HepG2 (cell line): ENCODE results near the gene LARP1. TPM values are rescaled to one million over a fixed set of nuclear protein-coding genes. Genes with fewer than 3 reads are reported as not detected.

Experiments
- FOXK2 ChIP-seq: fragments of 450-650 bp; IDR thresholded peaks from 2 replicates; pipeline ENCODE4 v1.6.1; 2016
- FOXP1 ChIP-seq, 2 experiments: fragments of 450-650 bp in 1 of 2; IDR thresholded peaks; 2 replicates each; pipeline ENCODE4 v1.6.1; 2017 to 2018; ENCODE audit warnings: antibody characterized with exemption in 1 of 2
- HIVEP1 ChIP-seq: sonication (generic); formaldehyde crosslinking; IDR thresholded peaks from 2 replicates; pipeline ENCODE4 v1.4.0; 2020; ENCODE audit warnings: mild to moderate bottlenecking, missing genetic modification reagents
- HMG20A ChIP-seq: IDR thresholded peaks from 2 replicates; pipeline ENCODE4 v1.6.1; 2016; ENCODE audit warnings: borderline replicate concordance
- KLF15 ChIP-seq: sonication (generic); formaldehyde crosslinking; IDR thresholded peaks from 2 replicates; pipeline ENCODE4 v1.8.1; 2023; ENCODE audit warnings: borderline replicate concordance, mild to moderate bottlenecking, inconsistent platforms, missing genetic modification reagents, mixed read lengths
- MBNL3 ChIP-seq: fragments of 250-450 bp; sonication (Bioruptor Pico); conservative IDR thresholded peaks from 2 replicates; pipeline ENCODE4 v1.8.0; 2022; ENCODE audit warnings: mild to moderate bottlenecking, inconsistent platforms
- MEIS2 ChIP-seq: sonication (generic); formaldehyde crosslinking; IDR thresholded peaks from 2 replicates; pipeline ENCODE4 v1.9.0; 2021; ENCODE audit warnings: mild to moderate bottlenecking, missing genetic modification reagents
- NFIC ChIP-seq: IDR thresholded peaks from 2 replicates; pipeline ENCODE4 v1.6.1; 2012; ENCODE audit warnings: mild to moderate bottlenecking, low read length, inconsistent platforms
- U2AF2 ChIP-seq: fragments of 200-400 bp; formaldehyde crosslinking; IDR thresholded peaks from 2 replicates; pipeline ENCODE4 v1.6.1; 2017; ENCODE audit warnings: low read depth, mild to moderate bottlenecking, low read length
- ZNF260 ChIP-seq: sonication (generic); formaldehyde crosslinking; IDR thresholded peaks from 2 replicates; pipeline ENCODE4 v1.4.0; 2020; ENCODE audit warnings: missing genetic modification reagents, low read depth, mild to moderate bottlenecking, borderline replicate concordance
- ZNF484 ChIP-seq: sonication (generic); formaldehyde crosslinking; IDR thresholded peaks from 2 replicates; pipeline ENCODE4 v1.5.1; 2020; ENCODE audit warnings: mild to moderate bottlenecking, low read depth, missing genetic modification reagents, borderline replicate concordance
- ZNF749 ChIP-seq: sonication (generic); formaldehyde crosslinking; IDR thresholded peaks from 2 replicates; pipeline ENCODE4 v1.8.0; 2022; ENCODE audit warnings: mild to moderate bottlenecking, missing genetic modification reagents, moderate library complexity, borderline replicate concordance
- ZSCAN20 ChIP-seq: sonication (generic); formaldehyde crosslinking; IDR thresholded peaks from 2 replicates; pipeline ENCODE4 v1.4.0; 2020; ENCODE audit warnings: missing genetic modification reagents, mild to moderate bottlenecking, borderline replicate concordance
- polyA plus RNA-seq, 8 experiments: library from polyadenylated mRNA; depleted of rRNA in 3 of 8; stranded (reverse) in 7 of 8; unstranded in 1 of 8; fragments of >200 nt; fragmentation: Illumina TruSeq in 4 of 8; extraction: Trizol in 4 of 8; gene quantifications; 2 replicates each; pipeline versions ENCODE4 v1.2.1 to v1.2.3, GENCODE V29; 2011 to 2016; ENCODE audit warnings: low read depth in 4 of 8, missing spikeins in 1 of 8, mixed read lengths in 1 of 8; ENCODE audit not compliant: insufficient read depth in 1 of 8
- total RNA-seq, 5 experiments: library from RNA; depleted of rRNA; stranded (reverse); fragments of >200 nt; fragmentation: Illumina TruSeq; extraction: Trizol; gene quantifications; 2 replicates each; pipeline ENCODE4 v1.2.3, GENCODE V29; 2016; ENCODE audit warnings: low read depth in 1 of 5
- TF ChIP-seq, protein P1 (sequence below): sonication (generic); formaldehyde crosslinking; IDR thresholded peaks from 2 replicates; pipeline ENCODE4 v1.5.1; 2020; ENCODE audit warnings: missing genetic modification reagents, mild to moderate bottlenecking, borderline replicate concordance
- TF ChIP-seq, protein P2 (sequence below): sonication (generic); formaldehyde crosslinking; IDR thresholded peaks from 2 replicates; pipeline ENCODE4 v1.4.0; 2020; ENCODE audit warnings: missing genetic modification reagents
- TF ChIP-seq, protein P3 (sequence below): sonication (generic); formaldehyde crosslinking; IDR thresholded peaks from 2 replicates; pipeline ENCODE4 v1.4.0; 2020; ENCODE audit warnings: missing genetic modification reagents, borderline replicate concordance
- TF ChIP-seq, protein P4 (sequence below), 2 experiments: fragments of 450-650 bp in 1 of 2; sonication (generic) in 1 of 2; formaldehyde crosslinking; IDR thresholded peaks; 2 replicates each; pipeline versions ENCODE4 v1.5.0 to v1.8.0; 2020 to 2022; ENCODE audit warnings: mild to moderate bottlenecking in 1 of 2, missing genetic modification reagents in 1 of 2
- TF ChIP-seq, protein P5 (sequence below): sonication (generic); formaldehyde crosslinking; IDR thresholded peaks from 2 replicates; pipeline ENCODE4 v1.9.0; 2021; ENCODE audit warnings: missing genetic modification reagents, borderline replicate concordance
- TF ChIP-seq, protein P6 (sequence below): sonication (generic); formaldehyde crosslinking; IDR thresholded peaks from 2 replicates; pipeline ENCODE4 v1.8.1; 2023; ENCODE audit warnings: mild to moderate bottlenecking, missing genetic modification reagents

The LARP1 gene
- total and polyA plus RNA-seq, 2 of the 13 experiments (the other 11 are each of a cell fraction or from before 2014, with no cell fraction given): 45.2 to 61.4 TPM

DNA sequence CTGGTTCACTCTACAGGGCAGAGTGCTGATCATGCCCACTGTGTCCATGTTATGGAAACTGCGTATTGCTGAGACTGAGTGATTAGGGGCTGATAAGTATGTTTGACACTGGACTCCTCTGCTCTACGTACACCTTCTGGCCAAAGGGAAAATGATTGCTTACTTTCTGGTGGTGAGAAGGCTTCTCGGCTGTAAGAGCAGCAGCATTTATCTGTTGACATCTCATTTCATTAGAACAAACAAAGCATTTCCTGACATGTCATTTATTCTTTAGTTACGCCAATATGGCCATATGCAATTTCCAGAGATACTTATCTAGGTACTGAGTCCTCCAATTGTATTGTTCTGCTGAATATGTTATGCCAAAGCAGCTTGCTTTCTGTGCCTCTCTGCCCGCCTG, 89.6 kb downstream of the LARP1 start (continued):
- no peak for TF ChIP-seq ZNF484
- no peak for TF ChIP-seq HIVEP1 (CRISPR knock-in tag)
- TF ChIP-seq KLF15: no peak
- no peak for TF ChIP-seq ZNF260 (CRISPR knock-in tag)
- no peak for TF ChIP-seq FOXP1 (IDR thresholded peaks at IDR 0.05)
- peak; percentile 77; the same call in 1 of the 2 replicates for TF ChIP-seq FOXP1 (CRISPR knock-in tag; IDR thresholded peaks at IDR 0.05)
- no peak for TF ChIP-seq U2AF2
- no peak for TF ChIP-seq MBNL3 (CRISPR knock-in tag)
- TF ChIP-seq FOXK2: no peak
- TF ChIP-seq, protein P1, sequence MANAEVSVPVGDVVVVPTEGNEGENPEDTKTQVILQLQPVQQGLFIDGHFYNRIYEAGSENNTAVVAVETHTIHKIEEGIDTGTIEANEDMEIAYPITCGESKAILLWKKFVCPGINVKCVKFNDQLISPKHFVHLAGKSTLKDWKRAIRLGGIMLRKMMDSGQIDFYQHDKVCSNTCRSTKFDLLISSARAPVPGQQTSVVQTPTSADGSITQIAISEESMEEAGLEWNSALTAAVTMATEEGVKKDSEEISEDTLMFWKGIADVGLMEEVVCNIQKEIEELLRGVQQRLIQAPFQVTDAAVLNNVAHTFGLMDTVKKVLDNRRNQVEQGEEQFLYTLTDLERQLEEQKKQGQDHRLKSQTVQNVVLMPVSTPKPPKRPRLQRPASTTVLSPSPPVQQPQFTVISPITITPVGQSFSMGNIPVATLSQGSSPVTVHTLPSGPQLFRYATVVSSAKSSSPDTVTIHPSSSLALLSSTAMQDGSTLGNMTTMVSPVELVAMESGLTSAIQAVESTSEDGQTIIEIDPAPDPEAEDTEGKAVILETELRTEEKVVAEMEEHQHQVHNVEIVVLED (CRISPR knock-in tag): no peak
- TF ChIP-seq, protein P2, sequence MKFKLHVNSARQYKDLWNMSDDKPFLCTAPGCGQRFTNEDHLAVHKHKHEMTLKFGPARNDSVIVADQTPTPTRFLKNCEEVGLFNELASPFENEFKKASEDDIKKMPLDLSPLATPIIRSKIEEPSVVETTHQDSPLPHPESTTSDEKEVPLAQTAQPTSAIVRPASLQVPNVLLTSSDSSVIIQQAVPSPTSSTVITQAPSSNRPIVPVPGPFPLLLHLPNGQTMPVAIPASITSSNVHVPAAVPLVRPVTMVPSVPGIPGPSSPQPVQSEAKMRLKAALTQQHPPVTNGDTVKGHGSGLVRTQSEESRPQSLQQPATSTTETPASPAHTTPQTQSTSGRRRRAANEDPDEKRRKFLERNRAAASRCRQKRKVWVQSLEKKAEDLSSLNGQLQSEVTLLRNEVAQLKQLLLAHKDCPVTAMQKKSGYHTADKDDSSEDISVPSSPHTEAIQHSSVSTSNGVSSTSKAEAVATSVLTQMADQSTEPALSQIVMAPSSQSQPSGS: no peak
- TF ChIP-seq, protein P3, sequence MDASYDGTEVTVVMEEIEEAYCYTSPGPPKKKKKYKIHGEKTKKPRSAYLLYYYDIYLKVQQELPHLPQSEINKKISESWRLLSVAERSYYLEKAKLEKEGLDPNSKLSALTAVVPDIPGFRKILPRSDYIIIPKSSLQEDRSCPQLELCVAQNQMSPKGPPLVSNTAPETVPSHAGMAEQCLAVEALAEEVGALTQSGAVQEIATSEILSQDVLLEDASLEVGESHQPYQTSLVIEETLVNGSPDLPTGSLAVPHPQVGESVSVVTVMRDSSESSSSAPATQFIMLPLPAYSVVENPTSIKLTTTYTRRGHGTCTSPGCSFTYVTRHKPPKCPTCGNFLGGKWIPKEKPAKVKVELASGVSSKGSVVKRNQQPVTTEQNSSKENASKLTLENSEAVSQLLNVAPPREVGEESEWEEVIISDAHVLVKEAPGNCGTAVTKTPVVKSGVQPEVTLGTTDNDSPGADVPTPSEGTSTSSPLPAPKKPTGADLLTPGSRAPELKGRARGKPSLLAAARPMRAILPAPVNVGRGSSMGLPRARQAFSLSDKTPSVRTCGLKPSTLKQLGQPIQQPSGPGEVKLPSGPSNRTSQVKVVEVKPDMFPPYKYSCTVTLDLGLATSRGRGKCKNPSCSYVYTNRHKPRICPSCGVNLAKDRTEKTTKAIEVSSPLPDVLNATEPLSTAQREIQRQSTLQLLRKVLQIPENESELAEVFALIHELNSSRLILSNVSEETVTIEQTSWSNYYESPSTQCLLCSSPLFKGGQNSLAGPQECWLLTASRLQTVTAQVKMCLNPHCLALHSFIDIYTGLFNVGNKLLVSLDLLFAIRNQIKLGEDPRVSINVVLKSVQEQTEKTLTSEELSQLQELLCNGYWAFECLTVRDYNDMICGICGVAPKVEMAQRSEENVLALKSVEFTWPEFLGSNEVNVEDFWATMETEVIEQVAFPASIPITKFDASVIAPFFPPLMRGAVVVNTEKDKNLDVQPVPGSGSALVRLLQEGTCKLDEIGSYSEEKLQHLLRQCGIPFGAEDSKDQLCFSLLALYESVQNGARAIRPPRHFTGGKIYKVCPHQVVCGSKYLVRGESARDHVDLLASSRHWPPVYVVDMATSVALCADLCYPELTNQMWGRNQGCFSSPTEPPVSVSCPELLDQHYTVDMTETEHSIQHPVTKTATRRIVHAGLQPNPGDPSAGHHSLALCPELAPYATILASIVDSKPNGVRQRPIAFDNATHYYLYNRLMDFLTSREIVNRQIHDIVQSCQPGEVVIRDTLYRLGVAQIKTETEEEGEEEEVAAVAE (CRISPR knock-in tag): peak; percentile 31; the same call in 1 of the 2 replicates
- TF ChIP-seq, protein P4, sequence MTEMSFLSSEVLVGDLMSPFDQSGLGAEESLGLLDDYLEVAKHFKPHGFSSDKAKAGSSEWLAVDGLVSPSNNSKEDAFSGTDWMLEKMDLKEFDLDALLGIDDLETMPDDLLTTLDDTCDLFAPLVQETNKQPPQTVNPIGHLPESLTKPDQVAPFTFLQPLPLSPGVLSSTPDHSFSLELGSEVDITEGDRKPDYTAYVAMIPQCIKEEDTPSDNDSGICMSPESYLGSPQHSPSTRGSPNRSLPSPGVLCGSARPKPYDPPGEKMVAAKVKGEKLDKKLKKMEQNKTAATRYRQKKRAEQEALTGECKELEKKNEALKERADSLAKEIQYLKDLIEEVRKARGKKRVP (CRISPR knock-in tag; IDR thresholded peaks at IDR 0.05): 0 out of 4 replicates have a peak, but pooled peaks of 1 of the 2 experiments have one; percentile 12
- TF ChIP-seq MEIS2 (CRISPR knock-in tag): 0 out of 2 replicates have a peak, but pooled peaks have one; percentile 23
- TF ChIP-seq NFIC: no peak
- TF ChIP-seq, protein P5, sequence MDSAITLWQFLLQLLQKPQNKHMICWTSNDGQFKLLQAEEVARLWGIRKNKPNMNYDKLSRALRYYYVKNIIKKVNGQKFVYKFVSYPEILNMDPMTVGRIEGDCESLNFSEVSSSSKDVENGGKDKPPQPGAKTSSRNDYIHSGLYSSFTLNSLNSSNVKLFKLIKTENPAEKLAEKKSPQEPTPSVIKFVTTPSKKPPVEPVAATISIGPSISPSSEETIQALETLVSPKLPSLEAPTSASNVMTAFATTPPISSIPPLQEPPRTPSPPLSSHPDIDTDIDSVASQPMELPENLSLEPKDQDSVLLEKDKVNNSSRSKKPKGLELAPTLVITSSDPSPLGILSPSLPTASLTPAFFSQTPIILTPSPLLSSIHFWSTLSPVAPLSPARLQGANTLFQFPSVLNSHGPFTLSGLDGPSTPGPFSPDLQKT (CRISPR knock-in tag): no peak
- TF ChIP-seq ZSCAN20 (CRISPR knock-in tag): no peak
- TF ChIP-seq, protein P6, sequence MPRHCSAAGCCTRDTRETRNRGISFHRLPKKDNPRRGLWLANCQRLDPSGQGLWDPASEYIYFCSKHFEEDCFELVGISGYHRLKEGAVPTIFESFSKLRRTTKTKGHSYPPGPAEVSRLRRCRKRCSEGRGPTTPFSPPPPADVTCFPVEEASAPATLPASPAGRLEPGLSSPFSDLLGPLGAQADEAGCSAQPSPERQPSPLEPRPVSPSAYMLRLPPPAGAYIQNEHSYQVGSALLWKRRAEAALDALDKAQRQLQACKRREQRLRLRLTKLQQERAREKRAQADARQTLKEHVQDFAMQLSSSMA (CRISPR knock-in tag): no peak
- TF ChIP-seq ZNF749 (CRISPR knock-in tag): no peak
- peak; percentile 43; the same call in 1 of the 2 replicates for TF ChIP-seq HMG20A (CRISPR knock-in tag)
